Measurements from ENCODE around the gene PRLHR.

Gene PRLHR

GRCh38 chr10:118557946-118558345 is 37.5 kb downstream of the PRLHR start:
- no peak for DNase-seq

GRCh38 chr10:118551535-118552100 is 43.8 kb downstream of the PRLHR start:
- DNase-seq = no peak

- DNase-seq = no peak
Measured at GRCh38 chr10:118547282-118547681, 48.2 kb downstream of the PRLHR start.

GRCh38 chr10:118546479-118546878 is 49.0 kb downstream of the PRLHR start:
- no peak for DNase-seq

GRCh38 chr10:118545381-118545780 is 50.1 kb downstream of the PRLHR start:
- DNase-seq = no peak

GRCh38 chr10:118544401-118544948 is 51.0 kb downstream of the PRLHR start:
- DNase-seq = no peak

GRCh38 chr10:118543714-118544400 is 51.6 kb downstream of the PRLHR start:
- peak; percentile 52 to 77 for DNase-seq

GRCh38 chr10:118542745-118543144 is 52.7 kb downstream of the PRLHR start:
- no peak for DNase-seq

- no peak for DNase-seq
Measured at GRCh38 chr10:118542205-118542604, 53.2 kb downstream of the PRLHR start.

- DNase-seq = no peak
Measured at GRCh38 chr10:118541718-118542117, 53.7 kb downstream of the PRLHR start.
